Activated CD8-positive, alpha-beta memory T cell treated with anti-CD3 and anti-CD28 coated beads, Interleukin-2, amount 50 U/mL, for 1 hour (primary cell): ENCODE results near the gene FYB1.
A peak's percentile ranks its signal among the peaks of the same experiment; 100 is the strongest.
"Not testable (repeated sequence)": the region's sequence is repeated elsewhere in the genome, so short reads cannot be mapped to it uniquely, and the experiment has no call there.

Experiments
- DNase-seq: peaks from one replicate; pipeline ENCODE4 v3.0.0-alpha.2; 2020; ENCODE audit errors: extremely low read depth

The FYB1 gene

GRCh38 chr5:39226100-39226451, 6.7 kb upstream of the FYB1 start:
- no peak for DNase-seq

- no peak for DNase-seq
Observed at GRCh38 chr5:39225405-39226099, 6.2 kb upstream of the FYB1 start.

- DNase-seq = no peak
Observed at GRCh38 chr5:39224196-39224761, 4.9 kb upstream of the FYB1 start.

GRCh38 chr5:39223565-39224156, 4.3 kb upstream of the FYB1 start:
- DNase-seq = no peak

- not testable (repeated sequence) for DNase-seq
Observed at GRCh38 chr5:39221671-39222070, 2.3 kb upstream of the FYB1 start.

- DNase-seq = no peak
Observed at GRCh38 chr5:39220280-39221030, 1.1 kb upstream of the FYB1 start.

- no peak for DNase-seq
Observed at GRCh38 chr5:39218482-39219402, 621 bp downstream of the FYB1 start.

GRCh38 chr5:39217365-39218281, 1.7 kb downstream of the FYB1 start:
- DNase-seq = peak; percentile 65

- DNase-seq = no peak
Observed at GRCh38 chr5:39216631-39217030, 2.7 kb downstream of the FYB1 start.

- DNase-seq = no peak
Observed at GRCh38 chr5:39215857-39216256, 3.5 kb downstream of the FYB1 start.

- peak; percentile 47 for DNase-seq
Observed at GRCh38 chr5:39214912-39215709, 4.3 kb downstream of the FYB1 start.

- DNase-seq = no peak
Observed at GRCh38 chr5:39213447-39214207, 5.7 kb downstream of the FYB1 start.

- no peak for DNase-seq
Observed at GRCh38 chr5:39211773-39212172, 7.6 kb downstream of the FYB1 start.

GRCh38 chr5:39209924-39210323, 9.4 kb downstream of the FYB1 start:
- peak; percentile 52 for DNase-seq

- DNase-seq = no peak
Observed at GRCh38 chr5:39208471-39208870, 10.9 kb downstream of the FYB1 start.

- no peak for DNase-seq
Observed at GRCh38 chr5:39207345-39208045, 11.9 kb downstream of the FYB1 start.

GRCh38 chr5:39206630-39207321, 12.6 kb downstream of the FYB1 start:
- DNase-seq = no peak

- no peak for DNase-seq
Observed at GRCh38 chr5:39205550-39205949, 13.8 kb downstream of the FYB1 start.
